Measurements from ENCODE around the gene AOPEP. TPM values are rescaled to one million over a fixed set of nuclear protein-coding genes. Genes with fewer than 3 reads are reported as not detected.
A peak's percentile ranks its signal among the peaks of the same experiment; 100 is the strongest.

AOPEP gene
- polyA plus RNA-seq, 1 of the 3 experiments (the other 2 are of a cell fraction): 54.6 TPM

- no peak overlapping the region for H3K4me3 ChIP-seq (ENCODE audit: low read depth in 2 of 2, low read length in 1 of 2)
- POLR2A ChIA-PET: interaction anchor here (1.0 kb wide), 1 partner anchor 22 kb away, joined by 4 read pairs; no protein-coding TSS in a partner anchor
- DNase-seq: no peak
- no peaks in the 10 kb centered on the region for H3K9me2 ChIP-seq
- H2AFZ ChIP-seq (ENCODE audit: low read depth): no peak overlapping the region; the same call in 1 of the 2 replicates
- H3K9me3 ChIP-seq: no peaks in the 10 kb centered on the region
- H3K9ac ChIP-seq: peak overlapping the region; percentile 31; the same call in 1 of the 2 replicates
- CTCF ChIA-PET: no interaction called here
- no peaks in the 10 kb centered on the region for H4K20me1 ChIP-seq (ENCODE audit: insufficient read depth)
- TF ChIP-seq RAD21 (IDR thresholded peaks at IDR 0.05; ENCODE audit: low read length): no peak
- no peak for TF ChIP-seq CHD2 (IDR thresholded peaks at IDR 0.05; ENCODE audit: low read length, partially characterized antibody)
- TF ChIP-seq ZBTB33 (IDR thresholded peaks at IDR 0.05; ENCODE audit: borderline replicate concordance, low read depth): no peak
- no peak for TF ChIP-seq REST (IDR thresholded peaks at IDR 0.05; ENCODE audit: low read depth, low read length)
- TF ChIP-seq TEAD4 (IDR thresholded peaks at IDR 0.05; ENCODE audit: borderline replicate concordance, insufficient read depth): no peak
- 0 out of 2 replicates have a peak, but pooled peaks have one; percentile 41 for TF ChIP-seq RXRA (IDR thresholded peaks at IDR 0.05; ENCODE audit: borderline replicate concordance, low read depth)
- no peak for TF ChIP-seq RCOR1 (IDR thresholded peaks at IDR 0.05; ENCODE audit: low read length)
- TF ChIP-seq PBX3 (IDR thresholded peaks at IDR 0.05): peak; percentile 32; the same call in 1 of the 2 replicates
- TF ChIP-seq GABPA (IDR thresholded peaks at IDR 0.05; ENCODE audit: low read depth): no peak
- TF ChIP-seq IRF3 (IDR thresholded peaks at IDR 0.05; ENCODE audit: low read depth, low read length): no peak
- no peak for TF ChIP-seq TAF1 (IDR thresholded peaks at IDR 0.05; ENCODE audit: borderline replicate concordance, low read depth, low read length)
- H3K27ac ChIP-seq (ENCODE audit: low read depth in 2 of 2, low read length in 1 of 2): peak overlapping the region; percentile 31 to 66
- H3K4me2 ChIP-seq: peak overlapping the region; percentile 69
- H3K79me2 ChIP-seq (ENCODE audit: insufficient read depth): no peaks in the 10 kb centered on the region; the same call in 1 of the 2 replicates
- no peaks in the 10 kb centered on the region for H3K36me3 ChIP-seq (replicated peaks in 1 of 2; ENCODE audit: control insufficient read depth in 1 of 2, insufficient read depth in 2 of 2, low read length in 1 of 2)
- H3K27me3 ChIP-seq (ENCODE audit: insufficient read depth): no peaks in the 10 kb centered on the region
- 54% methylated on average over 3 of the region's 3 CpGs for WGBS (ENCODE audit: low lambda C conversion rate)
- peaks cover 14% of the 10 kb centered on the region for H3F3A ChIP-seq (replicated peaks; ENCODE audit: insufficient read depth)
- H3K4me1 ChIP-seq (ENCODE audit: control insufficient read depth in 1 of 2, insufficient read depth in 2 of 2, low read depth in 1 of 2, low read length in 1 of 2): peaks cover 21 to 50% of the 10 kb centered on the region in 2 experiments; a peak in 3 of 4 replicates
Measured at GRCh38 chr9:94941211-94941875, 214.8 kb downstream of the AOPEP start.
